Hypothalamus (tissue), 51 donors: ENCODE measurements around the gene CSF3R.

Experiments used
- DNase-seq, 51 donors: peaks; one replicate each; lab custom pipeline; 2025; lab: John Stamatoyannopoulos, UW

CSF3R gene

GRCh38 chr1:36482724-36483388 lies at the start of gene CSF3R:
Gene CSF3R (minus strand): TSS chr1:36482913. CDS start chr1:36479496, 3,417 bp downstream.
- DNase-seq = peak in 4 of 51 donors; percentile 4 to 8 (median 6)

- no peak for DNase-seq
These were observed 49.1 kb upstream of the CSF3R start for GRCh38 chr1:36531833-36532232.

- DNase-seq = no peak
These were observed 48.1 kb upstream of the CSF3R start for GRCh38 chr1:36530791-36531190.

- DNase-seq = no peak
These were observed 47.5 kb upstream of the CSF3R start for GRCh38 chr1:36530261-36530660.

- DNase-seq = no peak
These were observed 47.1 kb upstream of the CSF3R start for GRCh38 chr1:36529769-36530260.

- no peak for DNase-seq
These were observed 45.9 kb upstream of the CSF3R start for GRCh38 chr1:36528361-36529349.

- no peak for DNase-seq
These were observed 42.5 kb upstream of the CSF3R start for GRCh38 chr1:36525166-36525565.

- DNase-seq = no peak
These were observed 41.8 kb upstream of the CSF3R start for GRCh38 chr1:36524359-36525062.

GRCh38 chr1:36523850-36524249 lies 41.1 kb upstream of the CSF3R start:
- DNase-seq = peak in 1 of 51 donors; percentile 63

GRCh38 chr1:36523230-36523495 lies 40.5 kb upstream of the CSF3R start:
- no peak for DNase-seq

- DNase-seq = no peak
These were observed 39.9 kb upstream of the CSF3R start for GRCh38 chr1:36522461-36523229.

- no peak for DNase-seq
These were observed 39.3 kb upstream of the CSF3R start for GRCh38 chr1:36522021-36522420.

- no peak for DNase-seq
These were observed 38.2 kb upstream of the CSF3R start for GRCh38 chr1:36520771-36521420.

- DNase-seq = no peak
These were observed 37.3 kb upstream of the CSF3R start for GRCh38 chr1:36520056-36520455.

GRCh38 chr1:36517011-36517771 lies 34.5 kb upstream of the CSF3R start:
- DNase-seq = no peak

- peak in 31 of 51 donors; percentile 2 to 64 (median 16) for DNase-seq
These were observed 33.8 kb upstream of the CSF3R start for GRCh38 chr1:36516372-36517010.

- DNase-seq = no peak
These were observed 32.8 kb upstream of the CSF3R start for GRCh38 chr1:36515315-36516138.

GRCh38 chr1:36514501-36514900 lies 31.8 kb upstream of the CSF3R start:
- DNase-seq = no peak
